Measurements from ENCODE around the gene PAIP2. TPM values are rescaled to one million over a fixed set of nuclear protein-coding genes. Genes with fewer than 3 reads are reported as not detected.
A peak's percentile ranks its signal among the peaks of the same experiment; 100 is the strongest.

The PAIP2 gene
- total RNA-seq, 2 donors from 2014 or later, result 105 to 119 TPM

GRCh38 chr5:139369181-139369580 is 27.5 kb downstream of the PAIP2 start:
- H3K9me3 ChIP-seq, result no peaks in the 10 kb centered on the region
- H3K4me1 ChIP-seq (replicated peaks), result no peaks in the 10 kb centered on the region
- no peak for DNase-seq (ENCODE audit: low spot score)
- H3K4me3 ChIP-seq, result no peak overlapping the region
- peaks cover 3 to 15% of the 10 kb centered on the region in 2 donors for H3K36me3 ChIP-seq
- no peaks in the 10 kb centered on the region for H3K27me3 ChIP-seq (replicated peaks; ENCODE audit: insufficient read depth)
- TF ChIP-seq POLR2AphosphoS5 (IDR thresholded peaks at IDR 0.05) (no peak), CTCF (IDR thresholded peaks at IDR 0.05) (no peak), POLR2A (IDR thresholded peaks at IDR 0.05) (no peak)
- H3K27ac ChIP-seq, result no peak overlapping the region
- intact Hi-C loops (cut with DNase I), result no loop called here
- WGBS, result 90% methylated on average over 1 of the region's 1 CpG

GRCh38 chr5:139371482-139372435 is 30.1 kb downstream of the PAIP2 start:
- WGBS, result 81% methylated on average over 7 of the region's 7 CpGs
- no peak for DNase-seq (ENCODE audit: low spot score)
- TF ChIP-seq POLR2A (IDR thresholded peaks at IDR 0.05), result no peak
- no peak for TF ChIP-seq CTCF (IDR thresholded peaks at IDR 0.05)
- no peak for TF ChIP-seq POLR2AphosphoS5 (IDR thresholded peaks at IDR 0.05)
- Histone ChIP-seq H3K27me3 (replicated peaks; ENCODE audit: insufficient read depth) (no peaks in the 10 kb centered on the region), H3K4me1 (replicated peaks) (peaks cover 6% of the 10 kb centered on the region), H3K4me3 (no peak overlapping the region), H3K36me3 (no peaks in the 10 kb centered on the region), H3K9me3 (no peaks in the 10 kb centered on the region), H3K27ac (peak overlapping the region in 1 of 2 donors; percentile 17)
- intact Hi-C loops (cut with DNase I), result no loop called here

GRCh38 chr5:139374909-139375308 is 33.3 kb downstream of the PAIP2 start:
- Histone ChIP-seq H3K9me3 (no peaks in the 10 kb centered on the region), H3K4me3 (no peak overlapping the region), H3K36me3 (no peaks in the 10 kb centered on the region), H3K27me3 (replicated peaks; ENCODE audit: insufficient read depth) (no peaks in the 10 kb centered on the region), H3K27ac (peak overlapping the region; percentile 81 to 82), H3K4me1 (replicated peaks) (peaks cover 6% of the 10 kb centered on the region)
- no peak for DNase-seq (ENCODE audit: low spot score)
- WGBS, result 97% methylated on average over 2 of the region's 2 CpGs
- TF ChIP-seq POLR2AphosphoS5 (IDR thresholded peaks at IDR 0.05), result no peak
- TF ChIP-seq POLR2A (IDR thresholded peaks at IDR 0.05), result no peak
- no peak for TF ChIP-seq CTCF (IDR thresholded peaks at IDR 0.05)
- intact Hi-C loops (cut with DNase I), result no loop called here

- intact Hi-C loops (cut with DNase I), result no loop called here
- Histone ChIP-seq H3K36me3 (no peaks in the 10 kb centered on the region), H3K4me3 (no peak overlapping the region), H3K27ac (no peak overlapping the region), H3K9me3 (no peaks in the 10 kb centered on the region), H3K4me1 (replicated peaks) (peaks cover 6% of the 10 kb centered on the region), H3K27me3 (replicated peaks; ENCODE audit: insufficient read depth) (no peaks in the 10 kb centered on the region)
- no peak for DNase-seq (ENCODE audit: low spot score)
- no peak for TF ChIP-seq CTCF (IDR thresholded peaks at IDR 0.05)
- TF ChIP-seq POLR2A (IDR thresholded peaks at IDR 0.05), result no peak
- 89% methylated on average over 7 of the region's 7 CpGs for WGBS
These were observed 34.7 kb downstream of the PAIP2 start for GRCh38 chr5:139376364-139376763.

GRCh38 chr5:139377226-139377625 is 35.6 kb downstream of the PAIP2 start:
- intact Hi-C loops (cut with DNase I), result no loop called here
- TF ChIP-seq CTCF (IDR thresholded peaks at IDR 0.05) (no peak), POLR2A (IDR thresholded peaks at IDR 0.05) (no peak)
- DNase-seq (ENCODE audit: low spot score), result no peak
- Histone ChIP-seq H3K27me3 (replicated peaks; ENCODE audit: insufficient read depth) (no peaks in the 10 kb centered on the region), H3K4me3 (no peak overlapping the region), H3K9me3 (no peaks in the 10 kb centered on the region), H3K36me3 (no peaks in the 10 kb centered on the region), H3K27ac (no peak overlapping the region), H3K4me1 (replicated peaks) (peaks cover 6% of the 10 kb centered on the region)
- 80% methylated on average over 3 of the region's 3 CpGs for WGBS

All from prostate gland (tissue), 2 donors.